ENCODE measurements around the gene C1QTNF7.

Gene C1QTNF7

GRCh38 chr4:15427701-15428100, at the start of gene C1QTNF7:
Gene C1QTNF7, plus strand, starts transcription at chr4:15428033. Its CDS starts 7,711 bp downstream, at chr4:15435744.
- DNase-seq (ENCODE audit: low read depth in 1 of 2, low spot score in 1 of 2) = no peak

GRCh38 chr4:15378062-15378461, 49.8 kb upstream of the C1QTNF7 start:
- DNase-seq (ENCODE audit: low read depth in 1 of 2, low spot score in 1 of 2) = no peak

GRCh38 chr4:15378493-15378892, 49.3 kb upstream of the C1QTNF7 start:
- DNase-seq (ENCODE audit: low read depth in 1 of 2, low spot score in 1 of 2) = no peak

GRCh38 chr4:15381806-15382338, 46.0 kb upstream of the C1QTNF7 start:
- DNase-seq (ENCODE audit: low read depth in 1 of 2, low spot score in 1 of 2) = no peak

GRCh38 chr4:15382669-15383273, 45.1 kb upstream of the C1QTNF7 start:
- no peak for DNase-seq (ENCODE audit: low read depth in 1 of 2, low spot score in 1 of 2)

GRCh38 chr4:15385515-15385914, 42.3 kb upstream of the C1QTNF7 start:
- no peak for DNase-seq (ENCODE audit: low read depth in 1 of 2, low spot score in 1 of 2)

GRCh38 chr4:15385928-15386327, 41.9 kb upstream of the C1QTNF7 start:
- DNase-seq (ENCODE audit: low read depth in 1 of 2, low spot score in 1 of 2) = no peak

- no peak for DNase-seq (ENCODE audit: low read depth in 1 of 2, low spot score in 1 of 2)
These were observed 37.3 kb upstream of the C1QTNF7 start for GRCh38 chr4:15390494-15390893.

- no peak for DNase-seq (ENCODE audit: low read depth in 1 of 2, low spot score in 1 of 2)
These were observed 35.6 kb upstream of the C1QTNF7 start for GRCh38 chr4:15392053-15392805.

- no peak for DNase-seq (ENCODE audit: low read depth in 1 of 2, low spot score in 1 of 2)
These were observed 32.5 kb upstream of the C1QTNF7 start for GRCh38 chr4:15395311-15395710.

- DNase-seq (ENCODE audit: low read depth in 1 of 2, low spot score in 1 of 2) = peak in 1 of 2 donors; percentile 8
These were observed 31.6 kb upstream of the C1QTNF7 start for GRCh38 chr4:15396157-15396800.

GRCh38 chr4:15398001-15398400, 29.8 kb upstream of the C1QTNF7 start:
- DNase-seq (ENCODE audit: low read depth in 1 of 2, low spot score in 1 of 2) = no peak

GRCh38 chr4:15398732-15399131, 29.1 kb upstream of the C1QTNF7 start:
- DNase-seq (ENCODE audit: low read depth in 1 of 2, low spot score in 1 of 2) = no peak

- DNase-seq (ENCODE audit: low read depth in 1 of 2, low spot score in 1 of 2) = no peak
These were observed 27.6 kb upstream of the C1QTNF7 start for GRCh38 chr4:15400226-15400625.

GRCh38 chr4:15400981-15401671, 26.7 kb upstream of the C1QTNF7 start:
- DNase-seq (ENCODE audit: low read depth in 1 of 2, low spot score in 1 of 2) = no peak

GRCh38 chr4:15402146-15402545, 25.7 kb upstream of the C1QTNF7 start:
- DNase-seq (ENCODE audit: low read depth in 1 of 2, low spot score in 1 of 2) = no peak

- no peak for DNase-seq (ENCODE audit: low read depth in 1 of 2, low spot score in 1 of 2)
These were observed 24.9 kb upstream of the C1QTNF7 start for GRCh38 chr4:15402974-15403373.

GRCh38 chr4:15405018-15405417, 22.8 kb upstream of the C1QTNF7 start:
- DNase-seq (ENCODE audit: low read depth in 1 of 2, low spot score in 1 of 2) = no peak

GRCh38 chr4:15410750-15411149, 17.1 kb upstream of the C1QTNF7 start:
- no peak for DNase-seq (ENCODE audit: low read depth in 1 of 2, low spot score in 1 of 2)

GRCh38 chr4:15412461-15412860, 15.4 kb upstream of the C1QTNF7 start:
- DNase-seq (ENCODE audit: low read depth in 1 of 2, low spot score in 1 of 2) = no peak

- DNase-seq (ENCODE audit: low read depth in 1 of 2, low spot score in 1 of 2) = no peak
These were observed 14.7 kb upstream of the C1QTNF7 start for GRCh38 chr4:15413010-15413622.
